Measurements from ENCODE around the gene EED.

The EED gene, protein sequence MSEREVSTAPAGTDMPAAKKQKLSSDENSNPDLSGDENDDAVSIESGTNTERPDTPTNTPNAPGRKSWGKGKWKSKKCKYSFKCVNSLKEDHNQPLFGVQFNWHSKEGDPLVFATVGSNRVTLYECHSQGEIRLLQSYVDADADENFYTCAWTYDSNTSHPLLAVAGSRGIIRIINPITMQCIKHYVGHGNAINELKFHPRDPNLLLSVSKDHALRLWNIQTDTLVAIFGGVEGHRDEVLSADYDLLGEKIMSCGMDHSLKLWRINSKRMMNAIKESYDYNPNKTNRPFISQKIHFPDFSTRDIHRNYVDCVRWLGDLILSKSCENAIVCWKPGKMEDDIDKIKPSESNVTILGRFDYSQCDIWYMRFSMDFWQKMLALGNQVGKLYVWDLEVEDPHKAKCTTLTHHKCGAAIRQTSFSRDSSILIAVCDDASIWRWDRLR

GRCh38 chr11:86244522-86245368 lies at the start of gene EED:
TSS of gene EED (plus strand) at chr11:86244753. CDS start at chr11:86245230, 477 bp downstream.
- TF ChIP-seq, protein P1, sequence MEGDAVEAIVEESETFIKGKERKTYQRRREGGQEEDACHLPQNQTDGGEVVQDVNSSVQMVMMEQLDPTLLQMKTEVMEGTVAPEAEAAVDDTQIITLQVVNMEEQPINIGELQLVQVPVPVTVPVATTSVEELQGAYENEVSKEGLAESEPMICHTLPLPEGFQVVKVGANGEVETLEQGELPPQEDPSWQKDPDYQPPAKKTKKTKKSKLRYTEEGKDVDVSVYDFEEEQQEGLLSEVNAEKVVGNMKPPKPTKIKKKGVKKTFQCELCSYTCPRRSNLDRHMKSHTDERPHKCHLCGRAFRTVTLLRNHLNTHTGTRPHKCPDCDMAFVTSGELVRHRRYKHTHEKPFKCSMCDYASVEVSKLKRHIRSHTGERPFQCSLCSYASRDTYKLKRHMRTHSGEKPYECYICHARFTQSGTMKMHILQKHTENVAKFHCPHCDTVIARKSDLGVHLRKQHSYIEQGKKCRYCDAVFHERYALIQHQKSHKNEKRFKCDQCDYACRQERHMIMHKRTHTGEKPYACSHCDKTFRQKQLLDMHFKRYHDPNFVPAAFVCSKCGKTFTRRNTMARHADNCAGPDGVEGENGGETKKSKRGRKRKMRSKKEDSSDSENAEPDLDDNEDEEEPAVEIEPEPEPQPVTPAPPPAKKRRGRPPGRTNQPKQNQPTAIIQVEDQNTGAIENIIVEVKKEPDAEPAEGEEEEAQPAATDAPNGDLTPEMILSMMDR (IDR thresholded peaks at IDR 0.05): no peak

- TF ChIP-seq, protein P1 (IDR thresholded peaks at IDR 0.05): no peak
Observed at GRCh38 chr11:86194998-86195397, 49.6 kb upstream of the EED start.

DNA sequence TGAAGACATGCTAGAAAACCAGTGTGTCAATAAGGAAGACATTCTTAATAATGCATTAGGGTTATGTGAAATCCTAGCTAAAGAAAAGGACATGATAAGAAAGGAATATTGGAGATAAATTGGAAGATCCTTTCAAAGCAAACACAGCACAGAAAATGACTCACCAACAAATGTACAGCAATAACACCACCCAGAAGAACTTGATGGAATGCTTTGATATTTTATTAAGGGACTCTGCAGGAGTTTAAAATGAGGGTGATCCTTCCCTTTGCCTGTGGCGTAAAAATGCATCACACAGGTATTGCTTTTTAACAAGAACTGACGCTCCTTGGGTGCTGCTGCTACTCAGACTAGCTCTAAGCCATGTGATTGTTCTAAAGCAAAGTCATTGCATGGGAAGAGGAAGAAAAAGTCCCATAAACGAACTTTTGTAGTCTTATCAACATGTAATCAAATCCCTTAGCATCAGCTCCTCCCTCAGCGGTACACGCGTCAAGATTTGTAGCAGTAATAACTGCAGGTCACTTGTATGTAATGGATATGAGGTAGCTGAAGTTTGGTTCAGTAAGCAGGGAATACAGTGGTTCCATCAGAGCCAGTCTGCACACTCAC lies 48.4 kb upstream of the EED start:
- TF ChIP-seq, protein P1 (IDR thresholded peaks at IDR 0.05): no peak

DNA sequence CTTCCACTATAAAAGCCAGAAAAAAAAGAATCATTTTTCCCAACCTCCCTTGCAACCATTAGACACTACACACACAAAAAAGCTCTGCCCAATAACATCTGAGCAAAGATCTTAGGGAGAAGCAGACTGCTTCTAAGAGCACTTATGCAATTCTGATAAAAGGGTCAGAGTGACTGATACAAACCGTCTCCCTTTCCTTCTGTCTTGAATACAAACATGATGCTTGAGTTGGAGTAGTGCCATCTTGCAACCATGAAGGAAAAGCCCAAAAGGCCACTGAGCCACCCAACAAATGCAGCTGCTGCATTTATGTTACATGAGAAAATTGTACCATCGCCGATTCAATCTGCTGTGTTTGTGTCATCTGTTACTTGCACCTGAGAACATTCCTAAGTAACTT lies 47.6 kb upstream of the EED start:
- TF ChIP-seq, protein P1 (IDR thresholded peaks at IDR 0.05): no peak

- TF ChIP-seq, protein P1 (IDR thresholded peaks at IDR 0.05): no peak
Observed at GRCh38 chr11:86197448-86197847, 47.1 kb upstream of the EED start.

DNA sequence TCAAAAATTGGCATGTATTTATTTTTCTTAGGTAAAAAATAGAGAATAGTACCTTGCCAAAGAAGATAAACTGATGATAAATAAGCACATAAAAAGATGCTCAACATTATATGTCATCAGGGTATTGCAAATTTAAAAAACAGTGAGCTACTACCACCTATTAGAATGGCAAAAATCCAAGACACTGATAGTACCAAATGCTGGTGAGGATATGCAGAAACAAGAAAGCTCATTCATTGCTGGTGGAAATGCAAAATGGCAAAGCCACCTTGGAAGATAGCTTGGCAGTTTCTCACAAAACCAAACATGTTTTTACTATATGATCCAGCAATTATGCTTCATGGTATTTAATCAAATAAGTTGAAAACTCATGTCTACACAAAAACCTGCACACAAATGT lies 46.4 kb upstream of the EED start:
- TF ChIP-seq, protein P1 (IDR thresholded peaks at IDR 0.05): no peak

DNA sequence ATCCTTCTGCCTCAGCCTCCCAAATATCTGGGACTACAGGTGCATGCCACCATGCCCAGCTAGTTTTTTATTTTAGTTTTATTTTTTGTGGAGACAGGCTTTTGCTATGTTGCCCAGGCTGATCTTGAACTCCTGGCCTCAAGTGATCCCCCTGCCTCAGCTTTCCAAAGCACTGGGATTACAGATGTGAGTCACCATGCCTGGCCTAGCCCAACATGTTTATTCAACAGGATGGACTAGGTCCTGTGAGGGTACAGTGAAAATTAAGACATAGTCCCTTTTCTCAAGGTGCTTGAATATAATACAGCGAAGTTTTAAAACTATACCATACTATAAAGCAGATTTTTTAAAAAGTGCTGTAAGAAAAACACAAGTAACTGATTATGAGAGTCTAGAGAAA lies 45.2 kb upstream of the EED start:
- TF ChIP-seq, protein P1 (IDR thresholded peaks at IDR 0.05): no peak
